Measurements from ENCODE around the gene AK3.

DNA sequence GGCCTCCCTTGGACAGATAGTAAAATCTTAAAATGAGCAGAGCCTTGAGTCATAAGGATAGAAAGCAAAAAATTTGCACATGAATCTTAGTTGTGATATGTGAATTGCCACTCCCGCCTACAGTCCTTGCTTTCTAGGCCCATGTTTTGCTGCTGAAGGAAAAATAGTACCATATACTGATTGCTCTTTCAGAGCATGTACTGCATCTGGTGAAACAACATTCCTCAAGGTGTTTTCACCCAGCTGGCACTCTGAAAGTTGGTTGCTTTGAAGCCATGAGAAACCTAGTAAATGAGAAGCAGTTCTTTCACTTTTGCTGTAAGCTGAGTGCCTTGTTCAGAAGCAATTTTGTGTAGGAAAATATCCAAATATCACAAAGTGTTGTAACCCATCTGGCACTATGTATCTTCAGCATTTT lies 51.3 kb downstream of the AK3 start:
- TF ChIP-seq, protein P1, sequence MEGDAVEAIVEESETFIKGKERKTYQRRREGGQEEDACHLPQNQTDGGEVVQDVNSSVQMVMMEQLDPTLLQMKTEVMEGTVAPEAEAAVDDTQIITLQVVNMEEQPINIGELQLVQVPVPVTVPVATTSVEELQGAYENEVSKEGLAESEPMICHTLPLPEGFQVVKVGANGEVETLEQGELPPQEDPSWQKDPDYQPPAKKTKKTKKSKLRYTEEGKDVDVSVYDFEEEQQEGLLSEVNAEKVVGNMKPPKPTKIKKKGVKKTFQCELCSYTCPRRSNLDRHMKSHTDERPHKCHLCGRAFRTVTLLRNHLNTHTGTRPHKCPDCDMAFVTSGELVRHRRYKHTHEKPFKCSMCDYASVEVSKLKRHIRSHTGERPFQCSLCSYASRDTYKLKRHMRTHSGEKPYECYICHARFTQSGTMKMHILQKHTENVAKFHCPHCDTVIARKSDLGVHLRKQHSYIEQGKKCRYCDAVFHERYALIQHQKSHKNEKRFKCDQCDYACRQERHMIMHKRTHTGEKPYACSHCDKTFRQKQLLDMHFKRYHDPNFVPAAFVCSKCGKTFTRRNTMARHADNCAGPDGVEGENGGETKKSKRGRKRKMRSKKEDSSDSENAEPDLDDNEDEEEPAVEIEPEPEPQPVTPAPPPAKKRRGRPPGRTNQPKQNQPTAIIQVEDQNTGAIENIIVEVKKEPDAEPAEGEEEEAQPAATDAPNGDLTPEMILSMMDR (IDR thresholded peaks at IDR 0.05; ENCODE audit: low read length): no peak
- no peak for TF ChIP-seq EZH2phosphoT487 (IDR thresholded peaks at IDR 0.05; ENCODE audit: low read length)
